Right lobe of liver (tissue), 4 donors: Measurements from ENCODE around the gene C9.

ENCODE experiments used
- POLR2A ChIP-seq: fragments of 450-650 bp; IDR thresholded peaks from one replicate; pipeline ENCODE4 v1.6.1; 2017; ENCODE audit warnings: antibody characterized with exemption, mild to moderate bottlenecking
- TF ChIP-seq, protein P1 (sequence below), 4 donors: fragments of 200-600 bp in 3 of 4; fragments of 450-650 bp in 1 of 4; IDR thresholded peaks; one replicate each; pipeline versions ENCODE4 v1.5.1 to v1.8.0; 2016 to 2022; ENCODE audit warnings: antibody characterized with exemption in 4 of 4, mild to moderate bottlenecking in 2 of 4
- donor health status: DM: no; HTN: no; CAD: no.
- donor health status: DM: no; HTN: no; CAD: no.
- donor health status: DM: no; HTN: yes; CAD: no.

DNA sequence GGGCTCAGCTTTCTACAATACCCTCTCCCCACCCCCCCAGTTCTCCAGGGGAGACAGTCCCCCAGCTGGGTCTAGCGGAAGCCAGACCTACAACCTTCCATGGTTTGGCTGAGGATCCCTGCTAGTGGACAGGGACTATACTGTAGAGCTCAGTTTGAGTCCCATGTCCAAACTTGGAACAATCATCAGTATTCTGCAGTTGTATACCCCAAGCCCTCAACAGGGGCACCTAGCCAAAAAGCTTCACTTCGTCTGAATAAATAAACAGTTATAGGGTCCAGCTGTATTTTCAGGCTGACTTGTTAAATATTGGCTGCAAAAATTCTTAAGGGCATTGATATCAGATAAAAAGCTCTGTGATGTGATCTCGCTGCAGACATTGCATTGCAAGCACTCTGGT, 15.4 kb upstream of the C9 start:
- TF ChIP-seq, protein P1, sequence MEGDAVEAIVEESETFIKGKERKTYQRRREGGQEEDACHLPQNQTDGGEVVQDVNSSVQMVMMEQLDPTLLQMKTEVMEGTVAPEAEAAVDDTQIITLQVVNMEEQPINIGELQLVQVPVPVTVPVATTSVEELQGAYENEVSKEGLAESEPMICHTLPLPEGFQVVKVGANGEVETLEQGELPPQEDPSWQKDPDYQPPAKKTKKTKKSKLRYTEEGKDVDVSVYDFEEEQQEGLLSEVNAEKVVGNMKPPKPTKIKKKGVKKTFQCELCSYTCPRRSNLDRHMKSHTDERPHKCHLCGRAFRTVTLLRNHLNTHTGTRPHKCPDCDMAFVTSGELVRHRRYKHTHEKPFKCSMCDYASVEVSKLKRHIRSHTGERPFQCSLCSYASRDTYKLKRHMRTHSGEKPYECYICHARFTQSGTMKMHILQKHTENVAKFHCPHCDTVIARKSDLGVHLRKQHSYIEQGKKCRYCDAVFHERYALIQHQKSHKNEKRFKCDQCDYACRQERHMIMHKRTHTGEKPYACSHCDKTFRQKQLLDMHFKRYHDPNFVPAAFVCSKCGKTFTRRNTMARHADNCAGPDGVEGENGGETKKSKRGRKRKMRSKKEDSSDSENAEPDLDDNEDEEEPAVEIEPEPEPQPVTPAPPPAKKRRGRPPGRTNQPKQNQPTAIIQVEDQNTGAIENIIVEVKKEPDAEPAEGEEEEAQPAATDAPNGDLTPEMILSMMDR (IDR thresholded peaks at IDR 0.05), result no peak
- no peak for TF ChIP-seq POLR2A
